ENCODE data around the gene MOGAT3. TPM values are rescaled to one million over a fixed set of nuclear protein-coding genes. Genes with fewer than 3 reads are reported as not detected.

The MOGAT3 gene
- polyA plus RNA-seq (2013, experiment 1 of 2; ENCODE audit: insufficient read length), result not detected
- not detected for polyA plus RNA-seq (2013, experiment 2 of 2; ENCODE audit: insufficient read length)

DNA sequence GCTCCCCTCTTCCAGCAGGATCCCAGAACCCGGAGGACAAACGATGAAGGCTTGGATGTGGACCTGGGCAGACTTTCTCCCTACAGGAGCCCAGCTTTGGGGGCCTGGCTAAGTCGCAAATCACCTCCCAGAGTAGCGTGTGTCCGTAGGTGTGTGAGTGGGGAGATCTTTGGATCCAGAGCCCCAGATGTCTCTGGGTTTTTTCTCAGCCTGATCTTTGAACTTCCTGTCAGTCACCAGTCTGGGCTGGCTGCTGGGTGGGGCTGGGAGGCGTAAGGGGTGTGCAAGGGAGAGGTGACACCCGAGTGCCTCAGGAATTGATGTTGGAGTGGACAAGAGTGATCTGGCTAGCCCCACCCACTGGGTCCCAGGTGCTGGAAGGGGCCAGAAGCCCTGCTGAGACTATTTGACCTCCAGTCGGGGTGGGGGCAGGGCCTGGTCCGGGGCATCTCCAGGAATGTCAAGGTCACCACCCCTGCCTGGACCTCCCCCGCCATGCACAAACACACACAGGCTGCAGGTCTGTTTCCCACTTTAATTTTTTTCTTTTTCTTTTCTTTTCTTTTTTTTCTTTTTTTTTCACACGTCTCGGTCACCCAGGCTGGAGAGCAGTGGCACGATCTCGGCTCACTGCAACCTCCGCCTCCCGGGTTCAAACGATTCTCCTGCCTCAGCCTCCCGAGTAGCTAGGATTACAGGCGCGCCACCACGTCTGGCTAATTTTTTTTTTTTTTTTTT, at the start of gene MOGAT3:
Gene MOGAT3 (minus strand): TSS at position 175 of the 738 bp plus-strand sequence. CDS start 182 bp downstream, outside the sequence.
- DNase-seq, result no peak

GRCh38 chr7:101250324-101250723, 49.5 kb upstream of the MOGAT3 start:
- no peak for DNase-seq

DNA sequence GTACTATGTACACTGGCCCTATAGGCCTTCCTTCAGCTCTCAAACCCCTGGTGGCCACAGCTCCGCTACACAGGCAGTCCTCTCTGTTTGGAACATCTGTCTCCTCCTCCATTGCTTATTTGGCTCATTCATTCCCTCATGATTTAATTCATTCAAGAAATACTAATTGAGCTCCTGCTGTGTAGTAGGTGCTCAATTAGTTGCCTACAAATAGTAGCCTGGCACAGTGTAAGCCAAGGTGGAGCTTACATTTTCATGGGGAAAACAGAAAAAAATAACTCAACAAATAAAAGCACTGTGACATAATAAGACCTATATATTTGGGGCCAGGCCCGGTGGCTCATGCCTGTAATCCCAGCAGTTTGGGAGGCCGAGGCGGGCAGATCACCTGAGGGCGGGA, 47.4 kb upstream of the MOGAT3 start:
- no peak for DNase-seq

GRCh38 chr7:101245147-101245668, 44.4 kb upstream of the MOGAT3 start:
- DNase-seq, result no peak

DNA sequence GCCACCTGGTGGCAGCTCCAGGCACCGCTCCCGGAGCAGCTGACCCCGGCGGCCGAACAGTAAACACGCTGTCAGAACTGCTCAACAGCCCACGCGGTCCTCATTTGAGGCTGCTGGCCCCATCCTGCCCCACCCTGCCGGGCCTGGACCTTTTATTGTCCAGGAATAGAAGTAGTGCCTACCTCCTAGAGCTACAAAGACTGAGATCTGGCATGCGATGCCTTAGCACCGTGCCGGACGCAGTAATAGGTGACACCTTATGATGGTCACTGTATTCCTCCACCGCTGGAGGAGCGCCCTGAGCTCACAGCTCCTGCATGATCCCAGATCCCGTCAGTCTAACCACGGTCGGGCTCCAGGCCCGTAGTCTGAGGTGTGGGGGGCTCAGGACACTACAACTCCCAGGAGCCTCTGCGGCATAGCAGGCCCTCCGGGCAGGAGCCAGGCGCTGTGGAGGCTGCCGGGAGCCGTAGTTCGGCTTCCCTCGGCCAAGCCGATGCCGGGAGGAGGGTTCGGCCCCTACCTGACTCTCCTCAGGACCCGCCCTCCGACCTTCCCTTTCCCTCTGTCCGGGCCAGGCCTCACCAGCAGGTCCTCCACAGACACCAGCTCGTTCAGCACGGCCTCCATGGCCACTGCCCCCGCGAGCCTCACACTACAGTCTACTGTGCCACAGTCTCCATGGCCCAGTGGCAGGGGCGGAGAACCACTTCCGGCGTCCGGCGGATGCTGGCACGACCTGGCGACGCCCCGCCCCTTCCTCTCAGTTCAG, 43.7 kb upstream of the MOGAT3 start, which contains the start of gene FIS1:
Gene FIS1 (minus strand): TSS at position 707 of the 772 bp plus-strand sequence. CDS start 77 bp downstream, at position 630.
- peak; percentile 87 for DNase-seq

- no peak for DNase-seq
Measured at GRCh38 chr7:101243646-101244374, 43.0 kb upstream of the MOGAT3 start.

- no peak for DNase-seq
Measured at GRCh38 chr7:101241443-101242349, 40.9 kb upstream of the MOGAT3 start.

- DNase-seq, result no peak
Measured at GRCh38 chr7:101241015-101241363, 40.2 kb upstream of the MOGAT3 start.

DNA sequence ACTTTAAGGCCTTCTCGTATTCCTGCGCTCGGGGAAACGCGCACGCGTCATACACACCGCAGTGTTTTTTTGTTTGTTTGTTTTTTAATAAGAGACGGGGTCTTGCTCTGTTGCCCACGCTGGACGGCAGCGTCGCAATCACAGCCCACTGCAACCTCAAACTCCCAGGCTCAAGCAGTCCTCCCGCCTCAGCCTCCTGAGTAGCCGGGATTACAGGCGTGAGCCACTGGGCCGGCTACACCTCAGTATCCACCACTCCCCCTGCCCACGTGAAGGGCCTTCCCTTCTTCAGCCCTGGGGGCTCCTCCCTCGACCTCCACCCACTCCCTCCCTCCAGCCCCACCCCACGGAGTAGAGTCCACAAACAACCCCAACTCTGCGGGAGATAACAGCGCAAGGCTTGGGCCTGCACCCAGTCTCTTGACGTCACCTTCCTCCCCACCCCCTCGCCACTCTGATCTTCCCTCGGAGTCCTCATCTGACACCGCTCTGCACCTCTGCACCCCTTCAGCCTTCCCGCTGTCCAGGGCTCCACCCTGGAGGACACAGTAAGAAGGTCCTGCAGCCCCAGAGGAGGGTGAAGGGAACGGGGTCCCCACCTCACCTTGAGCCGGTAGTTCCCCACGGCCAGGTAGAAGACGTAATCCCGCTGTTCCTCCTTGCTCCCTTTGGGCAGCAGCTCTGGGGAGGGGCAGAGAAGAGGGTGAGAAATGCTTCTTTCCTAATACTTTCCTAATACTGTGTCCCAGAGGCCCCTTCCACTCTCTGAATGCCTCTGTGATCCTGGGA, 39.6 kb upstream of the MOGAT3 start:
- no peak for DNase-seq

- DNase-seq, result no peak
Measured at GRCh38 chr7:101239951-101240220, 39.0 kb upstream of the MOGAT3 start.

GRCh38 chr7:101239191-101239950, 38.5 kb upstream of the MOGAT3 start:
- no peak for DNase-seq

- no peak for DNase-seq
Measured at GRCh38 chr7:101238226-101239182, 37.7 kb upstream of the MOGAT3 start.

- peak; percentile 72 for DNase-seq
Measured at GRCh38 chr7:101237206-101238067, 36.6 kb upstream of the MOGAT3 start, which contains the start of gene CLDN15. Gene CLDN15 (minus strand): TSS chr7:101237802. CDS start chr7:101237581, 221 bp downstream.

DNA sequence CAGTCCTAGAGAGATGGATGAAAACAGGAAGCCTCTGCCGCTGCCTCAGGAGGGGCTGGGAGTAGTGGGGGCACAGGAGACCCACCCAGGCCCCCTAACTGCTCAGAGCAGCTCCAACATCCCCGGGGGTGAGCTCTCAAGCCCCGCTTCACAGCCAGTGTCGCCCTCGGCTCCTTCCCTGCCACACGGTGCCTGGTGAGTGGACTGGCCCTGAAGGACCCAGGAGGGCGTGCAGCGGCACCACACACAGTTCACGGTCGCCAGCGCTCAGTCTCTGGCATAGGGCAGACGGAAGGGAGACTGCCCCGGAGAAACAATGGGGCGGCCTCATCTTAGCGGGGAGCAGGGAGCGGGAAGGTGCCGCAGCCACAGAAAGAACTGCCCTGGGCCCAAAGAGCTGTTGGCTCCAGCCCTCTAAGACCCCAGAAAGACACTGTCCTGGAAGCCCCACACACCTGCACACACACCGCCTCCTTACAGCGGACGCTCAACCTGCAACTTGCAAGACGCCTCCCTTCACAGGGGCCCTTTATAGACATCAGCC, 35.5 kb upstream of the MOGAT3 start:
- no peak for DNase-seq

GRCh38 chr7:101235522-101235921, 34.7 kb upstream of the MOGAT3 start:
- no peak for DNase-seq

DNA sequence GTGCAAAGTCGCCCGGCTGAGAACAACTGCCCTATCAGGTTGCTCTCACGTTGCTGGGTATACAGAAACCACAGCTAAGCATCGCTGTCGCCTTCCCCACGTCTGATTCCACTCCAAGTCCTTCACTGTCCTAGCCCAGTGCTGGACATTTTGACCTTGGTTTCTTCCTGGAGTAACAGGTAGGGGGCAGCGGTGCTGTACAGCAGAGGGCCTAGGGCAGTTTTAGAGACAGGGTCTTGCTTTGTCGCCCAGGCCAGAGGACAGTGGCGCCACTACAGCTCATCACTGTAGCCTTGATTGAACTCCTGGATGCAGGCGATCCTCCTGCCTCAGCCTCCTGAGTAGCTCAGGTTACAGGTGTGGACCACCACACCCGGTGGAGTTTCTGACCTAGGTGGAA, 34.2 kb upstream of the MOGAT3 start:
- no peak for DNase-seq

DNA sequence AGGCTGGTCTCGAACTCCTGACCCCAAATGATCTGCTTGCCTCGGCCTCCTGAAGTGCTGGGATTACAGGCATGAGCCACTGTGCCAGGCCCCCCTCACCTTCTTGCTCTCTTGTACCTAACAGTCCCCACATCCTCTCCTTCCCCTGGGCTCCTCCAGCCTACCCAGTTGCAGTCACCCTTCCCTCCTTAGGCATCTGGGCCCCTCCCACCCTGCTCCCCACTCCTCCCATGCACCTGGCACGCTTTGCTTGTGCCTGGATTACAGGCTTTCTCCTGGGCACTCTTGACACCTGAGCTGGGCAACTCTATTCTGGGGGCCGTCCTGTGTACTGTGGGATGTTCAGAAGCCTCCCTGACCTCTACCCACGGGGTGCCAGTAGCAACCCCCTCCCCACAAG, 33.8 kb upstream of the MOGAT3 start:
- no peak for DNase-seq

Data from fibroblast of skin of abdomen (primary cell).